Hepatocyte (in vitro differentiated cells): ENCODE measurements around the gene PAIP2B.

Experiments
- CTCF ChIP-seq: fragments of 200-600 bp; sonication (generic); IDR thresholded peaks from 2 replicates; pipeline ENCODE4 v1.5.1; 2016; ENCODE audit warnings: antibody characterized with exemption, mild to moderate bottlenecking; ENCODE audit not compliant: poor library complexity
- EZH2 ChIP-seq: fragments of 200-600 bp; sonication (generic); IDR thresholded peaks from 2 replicates; pipeline ENCODE4 v1.6.1; 2016; ENCODE audit warnings: antibody characterized with exemption, mild to moderate bottlenecking, borderline replicate concordance

- TF ChIP-seq CTCF = no peak
- no peak for TF ChIP-seq EZH2
Measured at GRCh38 chr2:71210292-71210691, 16.6 kb downstream of the PAIP2B start.
